GM23338 (cell line): Measurements from ENCODE around the gene TCP11. TPM values are rescaled to one million over a fixed set of nuclear protein-coding genes. Genes with fewer than 3 reads are reported as not detected.

Experiments
- ATAC-seq: fragments of 200-7000 bp; cut with Tn5 transposase; 3 replicates; pipeline ENCODE4 v1.9.1; 2020
- DNase-seq: peaks from one replicate; pipeline ENCODE4 v3.0.0-alpha.2; 2015; ENCODE audit warnings: low spot score
- H2AFZ ChIP-seq: fragments of 200-600 bp; sonication (generic); 2 replicates; pipeline ENCODE4 v1.8.0; 2016; ENCODE audit warnings: antibody characterized with exemption, mild to moderate bottlenecking, moderate library complexity
- H3F3A ChIP-seq: fragments of 200-600 bp; sonication (generic); replicated peaks from 2 replicates; pipeline ENCODE4 v1.8.0; 2017; ENCODE audit warnings: antibody characterized with exemption, mixed run types, low read depth
- H3K27ac ChIP-seq: fragments of 200-600 bp; sonication (generic); 2 replicates; pipeline ENCODE4 v1.6.1; 2016; ENCODE audit warnings: low read depth
- H3K27me3 ChIP-seq: fragments of 200-600 bp; sonication (generic); 2 replicates; pipeline ENCODE4 v1.8.0; 2016; ENCODE audit warnings: mild to moderate bottlenecking, mixed run types, moderate library complexity; ENCODE audit not compliant: insufficient read depth
- H3K36me3 ChIP-seq: fragments of 200-600 bp; sonication (generic); 2 replicates; pipeline ENCODE4 v1.8.0; 2016; ENCODE audit warnings: mild to moderate bottlenecking; ENCODE audit not compliant: insufficient read depth
- H3K4me1 ChIP-seq: fragments of 200-600 bp; sonication (generic); 2 replicates; pipeline ENCODE4 v1.8.0; 2016; ENCODE audit warnings: mild to moderate bottlenecking, moderate library complexity; ENCODE audit not compliant: insufficient read depth
- H3K4me2 ChIP-seq: fragments of 200-600 bp; sonication (generic); 2 replicates; pipeline ENCODE4 v1.7.1; 2017; ENCODE audit warnings: mixed run types
- H3K4me3 ChIP-seq: fragments of 200-600 bp; sonication (generic); 2 replicates; pipeline ENCODE4 v1.6.1; 2016; ENCODE audit warnings: mixed run types
- H3K79me2 ChIP-seq: fragments of 200-600 bp; sonication (generic); replicated peaks from 2 replicates; pipeline ENCODE4 v1.8.0; 2017; ENCODE audit warnings: mild to moderate bottlenecking; ENCODE audit not compliant: insufficient read depth
- H3K9me2 ChIP-seq: fragments of 200-600 bp; sonication (generic); 2 replicates; pipeline ENCODE4 v1.8.0; 2017; ENCODE audit not compliant: insufficient read depth
- H4K20me1 ChIP-seq: fragments of 200-600 bp; sonication (generic); replicated peaks from 2 replicates; pipeline ENCODE4 v1.8.0; 2017; ENCODE audit warnings: mild to moderate bottlenecking; ENCODE audit not compliant: insufficient read depth
- H3K27ac Mint-ChIP-seq: 2 replicates; pipeline ENCODE4 v1.8.0; 2020; ENCODE audit warnings: inconsistent platforms, mild to moderate bottlenecking, moderate library complexity, mixed read lengths
- H3K27me3 Mint-ChIP-seq: 3 replicates; pipeline ENCODE4 v1.8.0; 2022; ENCODE audit warnings: low read depth, mild to moderate bottlenecking, moderate library complexity, mixed read lengths, inconsistent platforms; ENCODE audit not compliant: insufficient read depth, poor library complexity
- H3K36me3 Mint-ChIP-seq: 3 replicates; pipeline ENCODE4 v1.8.0; 2021; ENCODE audit warnings: low read depth, mild to moderate bottlenecking, inconsistent platforms, moderate library complexity, mixed read lengths
- H3K4me1 Mint-ChIP-seq: 3 replicates; pipeline ENCODE4 v1.8.0; 2020; ENCODE audit warnings: mild to moderate bottlenecking, inconsistent platforms, mixed read lengths
- H3K4me3 Mint-ChIP-seq: 3 replicates; pipeline ENCODE4 v1.8.0; 2021; ENCODE audit warnings: moderate library complexity, mild to moderate bottlenecking, inconsistent platforms, mixed read lengths
- H3K9me3 Mint-ChIP-seq: 3 replicates; pipeline ENCODE4 v1.8.0; 2020; ENCODE audit warnings: moderate library complexity, mild to moderate bottlenecking, inconsistent platforms, mixed read lengths
- CREB1 ChIP-seq: fragments of 250-450 bp; sonication (Bioruptor Pico); IDR thresholded peaks from 2 replicates; pipeline ENCODE4 v1.5.0; 2020; ENCODE audit warnings: low read depth, mild to moderate bottlenecking, moderate library complexity
- ETS1 ChIP-seq: IDR thresholded peaks from 2 replicates; pipeline ENCODE4 v1.6.1; 2016; ENCODE audit warnings: antibody characterized with exemption
- EZH2 ChIP-seq: fragments of 200-600 bp; sonication (generic); IDR thresholded peaks from one replicate; pipeline ENCODE4 v1.8.0; 2017; ENCODE audit warnings: antibody characterized with exemption, mild to moderate bottlenecking, low read depth; ENCODE audit not compliant: unreplicated experiment
- EZH2phosphoT487 ChIP-seq: fragments of 200-600 bp; sonication (generic); IDR thresholded peaks from one replicate; pipeline ENCODE4 v1.8.1; 2018; ENCODE audit warnings: antibody characterized with exemption; ENCODE audit not compliant: unreplicated experiment
- JUNB ChIP-seq: IDR thresholded peaks from one replicate; pipeline ENCODE4 v1.6.1; 2016; ENCODE audit warnings: antibody characterized with exemption; ENCODE audit not compliant: unreplicated experiment
- NANOG ChIP-seq: IDR thresholded peaks from 2 replicates; pipeline ENCODE4 v1.6.1; 2016; ENCODE audit warnings: antibody characterized with exemption, borderline replicate concordance
- POLR2AphosphoS5 ChIP-seq: IDR thresholded peaks from 2 replicates; pipeline ENCODE4 v1.6.1; 2016; ENCODE audit warnings: antibody characterized with exemption, low read depth
- STAT1 ChIP-seq: IDR thresholded peaks from one replicate; pipeline ENCODE4 v1.6.1; 2016; ENCODE audit warnings: antibody characterized with exemption; ENCODE audit not compliant: unreplicated experiment
- ZNF114 ChIP-seq: fragments of 250-450 bp; sonication (Bioruptor Pico); IDR thresholded peaks from 2 replicates; pipeline ENCODE4 v1.5.0; 2020; ENCODE audit warnings: mild to moderate bottlenecking, moderate library complexity
- ZNF331 ChIP-seq: fragments of 250-450 bp; sonication (Bioruptor Pico); IDR thresholded peaks from 2 replicates; pipeline ENCODE4 v1.5.0; 2020; ENCODE audit warnings: low read depth, mild to moderate bottlenecking, moderate library complexity
- polyA plus RNA-seq: library from polyadenylated mRNA; unstranded; fragments of >200 nt; fragmentation: Nextera tagmentation; extraction: Ambion mirVana; gene quantifications from 2 replicates; pipeline ENCODE4 v1.2.1, GENCODE V29; 2016
- total RNA-seq: library from RNA; depleted of rRNA; stranded (reverse); fragments of >200 nt; shearing (Covaris generic); gene quantifications from 2 replicates; pipeline ENCODE4 v1.2.3, GENCODE V29; 2014
- TF ChIP-seq, protein P1 (sequence below): IDR thresholded peaks from one replicate; pipeline ENCODE4 v1.6.1; 2018; ENCODE audit warnings: antibody characterized with exemption; ENCODE audit not compliant: unreplicated experiment
- TF ChIP-seq, protein P2 (sequence below), 2 experiments: fragments of 200-600 bp in 1 of 2; sonication (generic) in 1 of 2; conservative IDR thresholded peaks; 2 replicates each; pipeline versions ENCODE4 v1.5.1 to v1.6.1; 2016 to 2017; ENCODE audit warnings: antibody characterized with exemption in 2 of 2, low read depth in 2 of 2, mild to moderate bottlenecking in 2 of 2, moderate library complexity in 1 of 2
- TF ChIP-seq, protein P3 (sequence below): fragments of 250-450 bp; sonication (Bioruptor Pico); IDR thresholded peaks from 2 replicates; pipeline ENCODE4 v1.5.0; 2020; ENCODE audit warnings: mild to moderate bottlenecking, moderate library complexity

The TCP11 gene
- total and polyA plus RNA-seq, 2 experiments from 2014 or later: not detected

GRCh38 chr6:35165630-35166071, 24.5 kb upstream of the TCP11 start:
- H3K4me1 ChIP-seq: no peaks in the 10 kb centered on the region
- peaks cover 2% of the 10 kb centered on the region; the same call in 2 of the 3 replicates for H3K36me3 Mint-ChIP-seq
- H3K9me2 ChIP-seq: 0 out of 2 replicates have a peak, but pooled peaks cover 2% of the 10 kb centered on the region
- no peaks in the 10 kb centered on the region for H4K20me1 ChIP-seq
- no peak overlapping the region for H3K27ac ChIP-seq
- peaks cover 5% of the 10 kb centered on the region for H3K27me3 Mint-ChIP-seq
- DNase-seq (no peak), ATAC-seq (no peak)
- TF ChIP-seq, protein P1, sequence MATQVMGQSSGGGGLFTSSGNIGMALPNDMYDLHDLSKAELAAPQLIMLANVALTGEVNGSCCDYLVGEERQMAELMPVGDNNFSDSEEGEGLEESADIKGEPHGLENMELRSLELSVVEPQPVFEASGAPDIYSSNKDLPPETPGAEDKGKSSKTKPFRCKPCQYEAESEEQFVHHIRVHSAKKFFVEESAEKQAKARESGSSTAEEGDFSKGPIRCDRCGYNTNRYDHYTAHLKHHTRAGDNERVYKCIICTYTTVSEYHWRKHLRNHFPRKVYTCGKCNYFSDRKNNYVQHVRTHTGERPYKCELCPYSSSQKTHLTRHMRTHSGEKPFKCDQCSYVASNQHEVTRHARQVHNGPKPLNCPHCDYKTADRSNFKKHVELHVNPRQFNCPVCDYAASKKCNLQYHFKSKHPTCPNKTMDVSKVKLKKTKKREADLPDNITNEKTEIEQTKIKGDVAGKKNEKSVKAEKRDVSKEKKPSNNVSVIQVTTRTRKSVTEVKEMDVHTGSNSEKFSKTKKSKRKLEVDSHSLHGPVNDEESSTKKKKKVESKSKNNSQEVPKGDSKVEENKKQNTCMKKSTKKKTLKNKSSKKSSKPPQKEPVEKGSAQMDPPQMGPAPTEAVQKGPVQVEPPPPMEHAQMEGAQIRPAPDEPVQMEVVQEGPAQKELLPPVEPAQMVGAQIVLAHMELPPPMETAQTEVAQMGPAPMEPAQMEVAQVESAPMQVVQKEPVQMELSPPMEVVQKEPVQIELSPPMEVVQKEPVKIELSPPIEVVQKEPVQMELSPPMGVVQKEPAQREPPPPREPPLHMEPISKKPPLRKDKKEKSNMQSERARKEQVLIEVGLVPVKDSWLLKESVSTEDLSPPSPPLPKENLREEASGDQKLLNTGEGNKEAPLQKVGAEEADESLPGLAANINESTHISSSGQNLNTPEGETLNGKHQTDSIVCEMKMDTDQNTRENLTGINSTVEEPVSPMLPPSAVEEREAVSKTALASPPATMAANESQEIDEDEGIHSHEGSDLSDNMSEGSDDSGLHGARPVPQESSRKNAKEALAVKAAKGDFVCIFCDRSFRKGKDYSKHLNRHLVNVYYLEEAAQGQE: no peak
- TF ChIP-seq, protein P2, sequence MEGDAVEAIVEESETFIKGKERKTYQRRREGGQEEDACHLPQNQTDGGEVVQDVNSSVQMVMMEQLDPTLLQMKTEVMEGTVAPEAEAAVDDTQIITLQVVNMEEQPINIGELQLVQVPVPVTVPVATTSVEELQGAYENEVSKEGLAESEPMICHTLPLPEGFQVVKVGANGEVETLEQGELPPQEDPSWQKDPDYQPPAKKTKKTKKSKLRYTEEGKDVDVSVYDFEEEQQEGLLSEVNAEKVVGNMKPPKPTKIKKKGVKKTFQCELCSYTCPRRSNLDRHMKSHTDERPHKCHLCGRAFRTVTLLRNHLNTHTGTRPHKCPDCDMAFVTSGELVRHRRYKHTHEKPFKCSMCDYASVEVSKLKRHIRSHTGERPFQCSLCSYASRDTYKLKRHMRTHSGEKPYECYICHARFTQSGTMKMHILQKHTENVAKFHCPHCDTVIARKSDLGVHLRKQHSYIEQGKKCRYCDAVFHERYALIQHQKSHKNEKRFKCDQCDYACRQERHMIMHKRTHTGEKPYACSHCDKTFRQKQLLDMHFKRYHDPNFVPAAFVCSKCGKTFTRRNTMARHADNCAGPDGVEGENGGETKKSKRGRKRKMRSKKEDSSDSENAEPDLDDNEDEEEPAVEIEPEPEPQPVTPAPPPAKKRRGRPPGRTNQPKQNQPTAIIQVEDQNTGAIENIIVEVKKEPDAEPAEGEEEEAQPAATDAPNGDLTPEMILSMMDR (conservative IDR thresholded peaks at IDR 0.05; ENCODE audit: low read depth in 2 of 2): no peak
- TF ChIP-seq, protein P3, sequence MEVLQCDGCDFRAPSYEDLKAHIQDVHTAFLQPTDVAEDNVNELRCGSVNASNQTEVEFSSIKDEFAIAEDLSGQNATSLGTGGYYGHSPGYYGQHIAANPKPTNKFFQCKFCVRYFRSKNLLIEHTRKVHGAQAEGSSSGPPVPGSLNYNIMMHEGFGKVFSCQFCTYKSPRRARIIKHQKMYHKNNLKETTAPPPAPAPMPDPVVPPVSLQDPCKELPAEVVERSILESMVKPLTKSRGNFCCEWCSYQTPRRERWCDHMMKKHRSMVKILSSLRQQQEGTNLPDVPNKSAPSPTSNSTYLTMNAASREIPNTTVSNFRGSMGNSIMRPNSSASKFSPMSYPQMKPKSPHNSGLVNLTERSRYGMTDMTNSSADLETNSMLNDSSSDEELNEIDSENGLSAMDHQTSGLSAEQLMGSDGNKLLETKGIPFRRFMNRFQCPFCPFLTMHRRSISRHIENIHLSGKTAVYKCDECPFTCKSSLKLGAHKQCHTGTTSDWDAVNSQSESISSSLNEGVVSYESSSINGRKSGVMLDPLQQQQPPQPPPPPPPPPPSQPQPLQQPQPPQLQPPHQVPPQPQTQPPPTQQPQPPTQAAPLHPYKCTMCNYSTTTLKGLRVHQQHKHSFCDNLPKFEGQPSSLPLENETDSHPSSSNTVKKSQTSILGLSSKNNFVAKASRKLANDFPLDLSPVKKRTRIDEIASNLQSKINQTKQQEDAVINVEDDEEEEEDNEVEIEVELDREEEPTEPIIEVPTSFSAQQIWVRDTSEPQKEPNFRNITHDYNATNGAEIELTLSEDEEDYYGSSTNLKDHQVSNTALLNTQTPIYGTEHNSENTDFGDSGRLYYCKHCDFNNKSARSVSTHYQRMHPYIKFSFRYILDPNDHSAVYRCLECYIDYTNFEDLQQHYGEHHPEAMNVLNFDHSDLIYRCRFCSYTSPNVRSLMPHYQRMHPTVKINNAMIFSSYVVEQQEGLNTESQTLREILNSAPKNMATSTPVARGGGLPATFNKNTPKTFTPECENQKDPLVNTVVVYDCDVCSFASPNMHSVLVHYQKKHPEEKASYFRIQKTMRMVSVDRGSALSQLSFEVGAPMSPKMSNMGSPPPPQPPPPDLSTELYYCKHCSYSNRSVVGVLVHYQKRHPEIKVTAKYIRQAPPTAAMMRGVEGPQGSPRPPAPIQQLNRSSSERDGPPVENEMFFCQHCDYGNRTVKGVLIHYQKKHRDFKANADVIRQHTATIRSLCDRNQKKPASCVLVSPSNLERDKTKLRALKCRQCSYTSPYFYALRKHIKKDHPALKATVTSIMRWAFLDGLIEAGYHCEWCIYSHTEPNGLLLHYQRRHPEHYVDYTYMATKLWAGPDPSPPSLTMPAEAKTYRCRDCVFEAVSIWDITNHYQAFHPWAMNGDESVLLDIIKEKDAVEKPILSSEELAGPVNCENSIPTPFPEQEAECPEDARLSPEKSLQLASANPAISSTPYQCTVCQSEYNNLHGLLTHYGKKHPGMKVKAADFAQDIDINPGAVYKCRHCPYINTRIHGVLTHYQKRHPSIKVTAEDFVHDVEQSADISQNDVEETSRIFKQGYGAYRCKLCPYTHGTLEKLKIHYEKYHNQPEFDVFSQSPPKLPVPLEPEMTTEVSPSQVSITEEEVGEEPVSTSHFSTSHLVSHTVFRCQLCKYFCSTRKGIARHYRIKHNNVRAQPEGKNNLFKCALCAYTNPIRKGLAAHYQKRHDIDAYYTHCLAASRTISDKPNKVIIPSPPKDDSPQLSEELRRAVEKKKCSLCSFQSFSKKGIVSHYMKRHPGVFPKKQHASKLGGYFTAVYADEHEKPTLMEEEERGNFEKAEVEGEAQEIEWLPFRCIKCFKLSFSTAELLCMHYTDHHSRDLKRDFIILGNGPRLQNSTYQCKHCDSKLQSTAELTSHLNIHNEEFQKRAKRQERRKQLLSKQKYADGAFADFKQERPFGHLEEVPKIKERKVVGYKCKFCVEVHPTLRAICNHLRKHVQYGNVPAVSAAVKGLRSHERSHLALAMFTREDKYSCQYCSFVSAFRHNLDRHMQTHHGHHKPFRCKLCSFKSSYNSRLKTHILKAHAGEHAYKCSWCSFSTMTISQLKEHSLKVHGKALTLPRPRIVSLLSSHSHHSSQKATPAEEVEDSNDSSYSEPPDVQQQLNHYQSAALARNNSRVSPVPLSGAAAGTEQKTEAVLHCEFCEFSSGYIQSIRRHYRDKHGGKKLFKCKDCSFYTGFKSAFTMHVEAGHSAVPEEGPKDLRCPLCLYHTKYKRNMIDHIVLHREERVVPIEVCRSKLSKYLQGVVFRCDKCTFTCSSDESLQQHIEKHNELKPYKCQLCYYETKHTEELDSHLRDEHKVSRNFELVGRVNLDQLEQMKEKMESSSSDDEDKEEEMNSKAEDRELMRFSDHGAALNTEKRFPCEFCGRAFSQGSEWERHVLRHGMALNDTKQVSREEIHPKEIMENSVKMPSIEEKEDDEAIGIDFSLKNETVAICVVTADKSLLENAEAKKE (CRISPR knock-in tag): no peak
- TF ChIP-seq JUNB (no peak), EZH2 (no peak), STAT1 (no peak), ZNF114 (CRISPR knock-in tag) (no peak), POLR2AphosphoS5 (no peak), ZNF331 (CRISPR knock-in tag) (no peak), ETS1 (no peak), CREB1 (CRISPR knock-in tag) (no peak), EZH2phosphoT487 (no peak), NANOG (no peak)
- H3K4me3 ChIP-seq: no peak overlapping the region
- no peaks in the 10 kb centered on the region for H3K79me2 ChIP-seq
- no peak overlapping the region for H3K4me3 Mint-ChIP-seq
- H3K36me3 ChIP-seq: no peaks in the 10 kb centered on the region
- peak overlapping the region; percentile 49; the same call in 1 of the 2 replicates for H2AFZ ChIP-seq
- no peak overlapping the region for H3K4me2 ChIP-seq
- no peaks in the 10 kb centered on the region for H3F3A ChIP-seq
- peaks cover 13% of the 10 kb centered on the region for H3K4me1 Mint-ChIP-seq
- no peak overlapping the region for H3K27ac Mint-ChIP-seq
- no peaks in the 10 kb centered on the region for H3K27me3 ChIP-seq
- H3K9me3 Mint-ChIP-seq: peaks cover 4% of the 10 kb centered on the region; the same call in 2 of the 3 replicates
